ENCODE measurements around the gene PALLD.

PALLD gene

GRCh38 chr4:168689791-168690190 is 192.9 kb downstream of the PALLD start:
- H3K27me3 ChIP-seq (ENCODE audit: insufficient read depth, low read depth, severe bottlenecking): no peaks in the 10 kb centered on the region
- no peak overlapping the region for H3K4me3 ChIP-seq (ENCODE audit: low read depth, low read length)
- no peak overlapping the region for H3K27ac ChIP-seq
- H3K36me3 ChIP-seq: no peaks in the 10 kb centered on the region
- H3K9me3 ChIP-seq (ENCODE audit: severe bottlenecking): peaks cover 3% of the 10 kb centered on the region
- DNase-seq: no peak
- no peak for TF ChIP-seq CTCF (IDR thresholded peaks at IDR 0.05; ENCODE audit: low read depth, low read length)

GRCh38 chr4:168690199-168690598 is 193.3 kb downstream of the PALLD start:
- no peak overlapping the region for H3K4me3 ChIP-seq (ENCODE audit: low read depth, low read length)
- no peaks in the 10 kb centered on the region for H3K27me3 ChIP-seq (ENCODE audit: insufficient read depth, low read depth, severe bottlenecking)
- DNase-seq: no peak
- no peak overlapping the region for H3K27ac ChIP-seq
- H3K9me3 ChIP-seq (ENCODE audit: severe bottlenecking): peaks cover 3% of the 10 kb centered on the region
- H3K36me3 ChIP-seq: no peaks in the 10 kb centered on the region
- no peak for TF ChIP-seq CTCF (IDR thresholded peaks at IDR 0.05; ENCODE audit: low read depth, low read length)

- DNase-seq: no peak
- Histone ChIP-seq H3K27me3 (ENCODE audit: insufficient read depth, low read depth, severe bottlenecking) (no peaks in the 10 kb centered on the region), H3K27ac (no peak overlapping the region), H3K36me3 (no peaks in the 10 kb centered on the region), H3K4me3 (ENCODE audit: low read depth, low read length) (no peak overlapping the region), H3K9me3 (ENCODE audit: severe bottlenecking) (no peaks in the 10 kb centered on the region)
- TF ChIP-seq CTCF (IDR thresholded peaks at IDR 0.05; ENCODE audit: low read depth, low read length): no peak
Observed at GRCh38 chr4:168691631-168692369, 194.9 kb downstream of the PALLD start.

GRCh38 chr4:168693750-168694490 is 197.1 kb downstream of the PALLD start:
- Histone ChIP-seq H3K9me3 (ENCODE audit: severe bottlenecking) (no peaks in the 10 kb centered on the region), H3K4me3 (ENCODE audit: low read depth, low read length) (no peak overlapping the region), H3K27ac (no peak overlapping the region), H3K27me3 (ENCODE audit: insufficient read depth, low read depth, severe bottlenecking) (no peaks in the 10 kb centered on the region), H3K36me3 (no peaks in the 10 kb centered on the region)
- no peak for DNase-seq
- TF ChIP-seq CTCF (IDR thresholded peaks at IDR 0.05; ENCODE audit: low read depth, low read length): no peak

- Histone ChIP-seq H3K36me3 (no peaks in the 10 kb centered on the region), H3K27me3 (ENCODE audit: insufficient read depth, low read depth, severe bottlenecking) (no peaks in the 10 kb centered on the region), H3K27ac (no peak overlapping the region), H3K9me3 (ENCODE audit: severe bottlenecking) (no peaks in the 10 kb centered on the region), H3K4me3 (ENCODE audit: low read depth, low read length) (no peak overlapping the region)
- no peak for DNase-seq
- TF ChIP-seq CTCF (IDR thresholded peaks at IDR 0.05; ENCODE audit: low read depth, low read length): no peak
Observed at GRCh38 chr4:168694667-168695066, 197.8 kb downstream of the PALLD start.

Measured in WERI-Rb-1 (cell line).